Stimulated activated CD4-positive, alpha-beta T cell treated with anti-CD3 and anti-CD28 coated beads, Interleukin-12 subunit alpha, Interleukin-12 subunit beta, amount 100 ng/mL, for 48 hours (primary cell): ENCODE results near the gene DNAH7.

ENCODE experiments used
- DNase-seq, 3 donors: peaks; one replicate each; pipeline ENCODE4 v3.0.0-alpha.2; 2020; ENCODE audit warnings: low read depth in 2 of 3, low spot score in 1 of 3

Gene DNAH7

DNA sequence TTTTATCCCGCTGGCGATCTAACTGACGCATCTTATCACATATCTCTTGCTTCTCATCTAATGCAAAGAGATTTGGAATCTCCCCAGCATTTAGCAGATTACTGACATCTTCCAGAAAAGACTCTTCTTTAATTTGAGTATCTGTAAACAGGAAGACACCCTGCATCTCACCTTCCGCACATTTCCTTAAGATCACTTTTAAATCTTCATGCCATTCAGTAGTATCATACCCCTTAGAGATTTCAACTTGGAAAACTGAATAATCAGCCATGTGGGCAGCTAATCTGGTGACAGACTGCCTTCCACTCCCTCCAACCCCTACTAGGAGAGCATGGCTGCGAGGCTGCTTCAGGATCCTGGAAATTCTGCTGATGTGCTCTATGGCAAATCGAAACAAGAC, 204.3 kb downstream of the DNAH7 start:
- no peak for DNase-seq

DNA sequence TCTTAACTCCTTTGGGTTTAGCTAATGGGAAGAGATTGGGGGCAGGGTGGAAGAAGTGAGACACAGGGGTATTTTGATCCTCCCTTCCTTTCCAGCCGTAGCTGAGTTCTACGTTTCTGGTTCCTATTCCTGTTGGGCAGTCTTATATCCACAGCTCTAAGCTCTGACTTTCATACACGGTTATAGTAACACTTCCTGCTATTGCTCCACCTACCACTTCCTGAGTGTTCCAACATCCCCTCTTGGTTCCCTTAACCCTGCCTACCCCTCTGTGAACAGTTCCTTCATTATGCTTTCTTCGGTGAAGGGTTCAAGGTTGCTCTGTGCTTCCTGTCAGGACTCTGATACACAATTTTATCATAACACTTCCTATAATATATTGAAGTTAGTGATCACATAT, 205.1 kb downstream of the DNAH7 start:
- DNase-seq: no peak

DNA sequence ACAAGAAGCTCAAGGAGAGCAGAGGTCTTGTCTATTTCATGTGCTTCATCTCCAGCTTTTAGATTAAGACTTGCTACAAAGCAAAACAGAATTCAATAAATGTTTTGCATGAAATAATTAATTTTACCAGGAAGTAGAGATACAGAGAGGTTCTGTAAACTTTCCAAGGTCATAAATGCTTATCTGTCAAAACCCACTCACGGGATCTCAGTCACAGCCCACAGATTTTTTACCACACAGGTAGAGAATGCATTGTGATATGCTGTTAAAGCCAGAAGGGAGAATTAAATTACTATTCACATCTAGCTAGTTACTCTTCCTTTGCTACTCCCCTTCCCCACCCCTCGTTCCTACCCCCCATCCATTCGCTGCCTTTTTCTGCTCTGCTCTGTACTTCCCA, 205.5 kb downstream of the DNAH7 start:
- DNase-seq: no peak

- no peak for DNase-seq
Observed at GRCh38 chr2:195861821-195862220, 206.8 kb downstream of the DNAH7 start.

- DNase-seq: no peak
Observed at GRCh38 chr2:195859513-195859912, 209.1 kb downstream of the DNAH7 start.

GRCh38 chr2:195857132-195857531, 211.5 kb downstream of the DNAH7 start:
- DNase-seq: no peak

- no peak for DNase-seq
Observed at GRCh38 chr2:195850764-195851163, 217.9 kb downstream of the DNAH7 start.

- no peak for DNase-seq
Observed at GRCh38 chr2:195848119-195848899, 220.3 kb downstream of the DNAH7 start.

- no peak for DNase-seq
Observed at GRCh38 chr2:195842932-195843331, 225.7 kb downstream of the DNAH7 start.

DNA sequence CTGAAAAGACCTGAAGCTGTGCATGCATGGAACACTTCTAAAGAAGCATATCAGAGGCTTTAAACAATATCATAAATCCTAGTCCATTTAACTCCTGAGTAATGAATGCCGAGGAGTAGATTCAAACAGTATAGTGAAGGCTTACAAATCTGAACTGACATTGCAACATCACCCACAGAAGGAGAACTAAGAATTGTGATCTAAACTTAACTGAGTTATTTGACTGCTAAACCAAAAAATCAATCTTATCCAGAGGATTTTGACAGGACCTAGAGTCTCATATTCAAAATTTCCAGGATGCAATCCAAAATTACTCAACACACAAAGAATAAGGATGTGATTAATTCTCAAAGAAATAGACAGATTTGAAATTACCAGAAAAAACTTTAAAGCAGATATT, 230.6 kb downstream of the DNAH7 start:
- no peak for DNase-seq

GRCh38 chr2:195836002-195836401, 232.6 kb downstream of the DNAH7 start:
- DNase-seq: no peak

DNA sequence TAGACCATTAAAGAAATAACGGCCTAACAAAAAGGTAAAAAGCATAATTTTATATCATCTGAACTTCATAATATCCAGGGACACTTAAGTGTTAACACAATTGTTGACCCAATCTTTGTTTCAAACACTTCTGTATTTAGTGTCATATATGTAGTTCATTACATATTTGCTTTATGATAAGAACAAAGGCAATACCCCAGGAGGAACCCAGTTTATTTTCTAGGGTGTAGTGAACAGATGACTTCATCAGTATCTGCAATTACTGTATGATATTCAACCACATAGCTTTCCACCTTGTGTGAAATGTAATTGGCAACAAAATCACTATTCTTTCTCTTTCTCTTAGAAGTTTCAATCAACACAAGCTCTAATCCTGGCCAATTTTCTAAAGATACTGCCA, 233.8 kb downstream of the DNAH7 start:
- DNase-seq: no peak

DNA sequence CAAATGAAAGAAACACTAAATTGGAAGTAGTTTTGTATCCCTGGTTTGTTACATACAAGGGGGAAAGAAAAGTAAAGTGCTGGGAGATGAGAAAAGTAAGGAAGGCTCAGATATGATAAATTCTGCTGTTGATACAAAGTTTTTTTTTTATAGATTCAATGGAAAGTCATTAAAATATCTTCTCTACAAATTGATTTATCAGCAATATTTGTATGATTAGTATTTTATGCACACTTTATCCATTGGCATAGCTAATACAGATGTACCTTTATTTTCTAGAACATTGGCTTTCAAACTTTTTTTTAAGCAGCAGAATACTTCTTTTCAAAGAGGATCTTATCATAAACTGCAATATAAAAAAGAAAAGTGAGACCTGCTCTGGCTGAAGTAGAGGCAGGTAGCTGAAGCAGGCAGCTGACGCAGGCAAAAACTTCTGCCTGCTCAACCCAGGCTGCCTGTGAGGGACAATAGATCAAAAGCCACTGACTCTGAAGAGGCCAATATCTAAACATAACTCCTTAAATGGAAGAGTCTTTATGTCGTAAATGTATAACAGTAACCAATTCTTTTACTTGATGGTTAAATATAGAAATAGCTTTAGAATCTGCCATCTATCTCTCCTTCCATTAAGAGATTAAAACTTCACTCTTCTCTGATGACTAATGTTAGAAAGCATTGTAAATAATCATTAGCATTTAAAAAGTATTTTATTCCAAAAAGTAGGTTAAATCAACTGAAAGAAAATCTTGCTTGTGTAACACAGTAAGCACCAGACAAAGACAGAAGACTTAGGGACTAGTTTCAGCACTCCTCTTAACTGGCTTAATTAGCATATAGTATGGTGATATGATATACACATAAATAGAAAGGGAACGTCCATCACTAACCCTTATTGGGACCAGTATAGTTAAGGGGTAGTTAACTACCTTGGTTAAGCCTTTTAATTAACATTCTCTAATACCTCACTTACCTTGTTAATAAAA, 237.4 kb downstream of the DNAH7 start:
- DNase-seq: no peak

GRCh38 chr2:195824478-195824877, 244.2 kb downstream of the DNAH7 start:
- no peak for DNase-seq

DNA sequence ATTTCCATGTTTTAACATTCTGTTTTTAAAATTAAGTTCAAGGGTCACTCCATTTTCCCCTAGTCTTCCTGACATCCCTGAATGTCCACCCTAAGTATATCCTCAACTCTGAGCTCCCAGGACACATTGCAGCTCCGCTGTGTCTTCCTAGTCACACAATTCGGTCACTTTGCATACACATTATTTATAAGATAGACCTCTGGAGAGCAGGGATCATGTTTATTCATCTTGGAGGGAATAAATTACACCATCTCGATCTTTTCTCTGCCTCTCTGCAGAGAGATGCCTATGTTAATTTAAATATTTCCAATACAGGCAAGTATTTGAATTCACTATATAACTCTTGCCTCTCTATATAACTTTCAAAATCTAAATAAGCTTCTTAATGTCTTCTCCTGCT, 245.4 kb downstream of the DNAH7 start:
- no peak for DNase-seq

GRCh38 chr2:195821566-195821932, 247.1 kb downstream of the DNAH7 start:
- no peak for DNase-seq

- DNase-seq: no peak
Observed at GRCh38 chr2:195820867-195821565, 247.6 kb downstream of the DNAH7 start.

DNA sequence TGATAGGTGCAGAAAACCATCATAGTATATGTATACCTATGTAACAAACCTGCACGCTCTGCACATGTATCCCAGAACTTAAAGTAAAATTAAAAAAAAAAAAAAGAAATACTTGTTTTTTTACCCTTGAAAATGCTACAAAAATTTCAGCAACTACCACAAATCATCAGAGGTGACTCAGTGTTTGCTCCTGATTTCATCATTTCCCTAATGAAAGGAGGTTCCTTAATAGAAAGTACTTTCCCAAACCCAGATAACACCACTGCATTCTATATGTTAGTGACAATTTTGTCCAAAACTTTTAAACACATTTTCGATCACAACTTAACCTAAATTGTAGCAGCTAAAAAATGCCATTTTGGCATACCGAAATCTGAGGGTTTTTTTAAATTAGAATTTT, 248.3 kb downstream of the DNAH7 start:
- no peak for DNase-seq

GRCh38 chr2:195819276-195819675, 249.4 kb downstream of the DNAH7 start:
- no peak for DNase-seq

- DNase-seq: no peak
Observed at GRCh38 chr2:195818526-195818925, 250.1 kb downstream of the DNAH7 start.

GRCh38 chr2:195818106-195818505, 250.5 kb downstream of the DNAH7 start:
- no peak for DNase-seq

- no peak for DNase-seq
Observed at GRCh38 chr2:195815083-195815482, 253.6 kb downstream of the DNAH7 start.
